OCI-LY3 (cell line): ENCODE measurements around the gene BRI3BP.

Experiments used
- H2AFZ ChIP-seq: fragments of 200-600, 300-600 bp; shearing (Covaris generic); 2 replicates; pipeline ENCODE4 v1.6.0; 2014; ENCODE audit warnings: antibody characterized with exemption, low read depth, low read length
- H3K27ac ChIP-seq: fragments of 200-600, 300-600 bp; sonication (generic); 2 replicates; pipeline ENCODE4 v1.5.1; 2014; ENCODE audit warnings: mild to moderate bottlenecking, low read length, moderate library complexity, mixed read lengths
- H3K27me3 ChIP-seq: fragments of 200-600, 300-600 bp; sonication (generic); 2 replicates; pipeline ENCODE4 v1.6.1; 2014; ENCODE audit warnings: low read depth, low read length, mixed read lengths
- H3K36me3 ChIP-seq: fragments of 200-600, 300-600 bp; sonication (generic); replicated peaks from 2 replicates; pipeline ENCODE3; 2014; ENCODE audit warnings: low read depth, low read length, mixed read lengths
- H3K4me1 ChIP-seq: fragments of 300-600, 200-600 bp; sonication (generic); 2 replicates; pipeline ENCODE4 v1.6.1; 2014; ENCODE audit warnings: low read length, mixed read lengths
- H3K4me2 ChIP-seq: fragments of 200-600, 300-600 bp; sonication (generic); 2 replicates; pipeline ENCODE4 v1.6.1; 2014; ENCODE audit warnings: low read length, mixed read lengths
- H3K4me3 ChIP-seq: fragments of 300-600, 200-600 bp; sonication (generic); 2 replicates; pipeline ENCODE4 v1.5.1; 2014; ENCODE audit warnings: antibody characterized with exemption, mild to moderate bottlenecking, low read length, moderate library complexity
- H3K79me2 ChIP-seq: fragments of 300-600, 200-600 bp; shearing (Covaris generic); 2 replicates; pipeline ENCODE4 v1.6.1; 2014; ENCODE audit warnings: mild to moderate bottlenecking, low read length, mixed read lengths
- H3K9ac ChIP-seq: fragments of 300-600, 200-600 bp; shearing (Covaris generic); 2 replicates; pipeline ENCODE4 v1.6.0; 2014; ENCODE audit warnings: mild to moderate bottlenecking, low read length, moderate library complexity
- H3K9me3 ChIP-seq: fragments of 200-600, 300-600 bp; shearing (Covaris generic); 2 replicates; pipeline ENCODE4 v1.6.1; 2014; ENCODE audit warnings: low read length, mixed read lengths; ENCODE audit not compliant: insufficient read depth
- H4K20me1 ChIP-seq: fragments of 200-600, 300-600 bp; sonication (generic); 2 replicates; pipeline ENCODE4 v1.6.1; 2016; ENCODE audit warnings: low read length, mixed read lengths; ENCODE audit not compliant: insufficient read depth
- CTCF ChIP-seq: fragments of 200-600, 300-600 bp; sonication (generic); IDR thresholded peaks from 2 replicates; pipeline ENCODE4 v1.5.1; 2014; ENCODE audit warnings: antibody characterized with exemption, low read length, low read depth
- EZH2phosphoT487 ChIP-seq: fragments of 200-600 bp; shearing (Covaris generic); IDR thresholded peaks from 2 replicates; pipeline ENCODE4 v1.6.1; 2018; ENCODE audit warnings: antibody characterized with exemption, mixed run types, low read depth

The BRI3BP gene

GRCh38 chr12:124947561-124948398 lies 45.7 kb upstream of the BRI3BP start:
- TF ChIP-seq EZH2phosphoT487: no peak
- no peak for TF ChIP-seq CTCF
- no peak overlapping the region for H2AFZ ChIP-seq
- no peaks in the 10 kb centered on the region for H3K79me2 ChIP-seq
- no peaks in the 10 kb centered on the region for H3K4me1 ChIP-seq
- no peaks in the 10 kb centered on the region for H4K20me1 ChIP-seq
- H3K9ac ChIP-seq: no peak overlapping the region
- H3K4me2 ChIP-seq: no peak overlapping the region
- no peak overlapping the region for H3K4me3 ChIP-seq
- H3K27me3 ChIP-seq: no peaks in the 10 kb centered on the region
- H3K9me3 ChIP-seq: no peaks in the 10 kb centered on the region
- H3K36me3 ChIP-seq: peaks cover 19% of the 10 kb centered on the region
- H3K27ac ChIP-seq: no peak overlapping the region

- no peaks in the 10 kb centered on the region for H3K9me3 ChIP-seq
- no peak overlapping the region for H3K9ac ChIP-seq
- H3K27me3 ChIP-seq: no peaks in the 10 kb centered on the region
- TF ChIP-seq EZH2phosphoT487 (no peak), CTCF (no peak)
- no peak overlapping the region for H3K4me2 ChIP-seq
- no peaks in the 10 kb centered on the region for H3K79me2 ChIP-seq
- no peaks in the 10 kb centered on the region for H3K4me1 ChIP-seq
- peaks cover 26% of the 10 kb centered on the region for H3K36me3 ChIP-seq
- H3K4me3 ChIP-seq: no peak overlapping the region
- no peak overlapping the region for H2AFZ ChIP-seq
- H3K27ac ChIP-seq: no peak overlapping the region
- H4K20me1 ChIP-seq: no peaks in the 10 kb centered on the region
Measured at GRCh38 chr12:124949066-124949465, 44.4 kb upstream of the BRI3BP start.

GRCh38 chr12:124949779-124950728 lies 43.4 kb upstream of the BRI3BP start:
- Histone ChIP-seq H3K4me3 (no peak overlapping the region), H3K9ac (no peak overlapping the region), H3K27ac (no peak overlapping the region), H3K4me2 (no peak overlapping the region), H3K79me2 (no peaks in the 10 kb centered on the region), H2AFZ (no peak overlapping the region), H3K27me3 (no peaks in the 10 kb centered on the region), H3K9me3 (no peaks in the 10 kb centered on the region), H3K36me3 (peaks cover 26% of the 10 kb centered on the region), H3K4me1 (no peaks in the 10 kb centered on the region), H4K20me1 (no peaks in the 10 kb centered on the region)
- TF ChIP-seq EZH2phosphoT487: no peak
- no peak for TF ChIP-seq CTCF

GRCh38 chr12:124952295-124952694 lies 41.1 kb upstream of the BRI3BP start:
- no peaks in the 10 kb centered on the region for H3K27me3 ChIP-seq
- no peaks in the 10 kb centered on the region for H3K79me2 ChIP-seq
- H3K27ac ChIP-seq: no peak overlapping the region
- H3K36me3 ChIP-seq: peaks cover 36% of the 10 kb centered on the region
- no peaks in the 10 kb centered on the region for H3K9me3 ChIP-seq
- no peak overlapping the region for H3K4me2 ChIP-seq
- no peak overlapping the region for H3K9ac ChIP-seq
- H4K20me1 ChIP-seq: no peaks in the 10 kb centered on the region
- no peak overlapping the region for H3K4me3 ChIP-seq
- H2AFZ ChIP-seq: no peak overlapping the region
- TF ChIP-seq CTCF (no peak), EZH2phosphoT487 (no peak)
- no peaks in the 10 kb centered on the region for H3K4me1 ChIP-seq
